HG03060 (cell line): ENCODE data around the gene ADO.
A peak's percentile ranks its signal among the peaks of the same experiment; 100 is the strongest.

Source experiments
- ATAC-seq: cut with Tn5 transposase; IDR thresholded peaks from one replicate; pipeline ENCODE4 v1.9.1; 2021; ENCODE audit warnings: low read depth, moderate number of reproducible peaks; ENCODE audit not compliant: unreplicated experiment

ADO gene

GRCh38 chr10:62817121-62817765 lies 12.7 kb downstream of the ADO start:
- no peak for ATAC-seq

- no peak for ATAC-seq
Observed at GRCh38 chr10:62817766-62818425, 13.4 kb downstream of the ADO start.

- ATAC-seq: no peak
Observed at GRCh38 chr10:62818426-62819011, 14.0 kb downstream of the ADO start.

- no peak for ATAC-seq
Observed at GRCh38 chr10:62819141-62819920, 14.8 kb downstream of the ADO start.

- no peak for ATAC-seq
Observed at GRCh38 chr10:62820586-62820985, 16.1 kb downstream of the ADO start.

GRCh38 chr10:62826273-62826672 lies 21.8 kb downstream of the ADO start:
- no peak for ATAC-seq

GRCh38 chr10:62829622-62830021 lies 25.1 kb downstream of the ADO start:
- no peak for ATAC-seq

GRCh38 chr10:62830679-62831078 lies 26.2 kb downstream of the ADO start:
- ATAC-seq: no peak

- no peak for ATAC-seq
Observed at GRCh38 chr10:62831346-62831745, 26.8 kb downstream of the ADO start.

GRCh38 chr10:62839590-62839989 lies 35.1 kb downstream of the ADO start:
- ATAC-seq: no peak

GRCh38 chr10:62842983-62843382 lies 38.5 kb downstream of the ADO start:
- no peak for ATAC-seq

GRCh38 chr10:62843600-62843999 lies 39.1 kb downstream of the ADO start:
- no peak for ATAC-seq

- no peak for ATAC-seq
Observed at GRCh38 chr10:62844280-62845011, 39.9 kb downstream of the ADO start.

- no peak for ATAC-seq
Observed at GRCh38 chr10:62847433-62847832, 42.9 kb downstream of the ADO start.

GRCh38 chr10:62850646-62851045 lies 46.1 kb downstream of the ADO start:
- ATAC-seq: no peak

GRCh38 chr10:62851442-62851841 lies 46.9 kb downstream of the ADO start:
- no peak for ATAC-seq

- peak; percentile 57 for ATAC-seq
Observed at GRCh38 chr10:62852961-62853702, 48.6 kb downstream of the ADO start.

GRCh38 chr10:62853710-62854109 lies 49.2 kb downstream of the ADO start:
- ATAC-seq: peak; percentile 10

- ATAC-seq: no peak
Observed at GRCh38 chr10:62856021-62856420, 51.5 kb downstream of the ADO start.
